Liver (tissue), 9 donors: Measurements from ENCODE around the gene GRIA3. TPM values are rescaled to one million over a fixed set of nuclear protein-coding genes. Genes with fewer than 3 reads are reported as not detected.

ENCODE experiments used
- DNase-seq: peaks from one replicate; pipeline ENCODE4 v3.0.0-alpha.2; 2017; ENCODE audit warnings: low spot score
- H3K27ac ChIP-seq, 2 donors: one replicate each; pipeline ENCODE4 v1.7.0; 2013; ENCODE audit warnings: inconsistent platforms in 2 of 2, low read length in 2 of 2, control low read depth in 1 of 2, low read depth in 1 of 2, mild to moderate bottlenecking in 1 of 2
- H3K27me3 ChIP-seq, 4 donors: one replicate each; pipeline versions ENCODE4 v1.6.1 to v1.7.0; 2013; ENCODE audit warnings: low read length in 3 of 4, inconsistent platforms in 1 of 4, mild to moderate bottlenecking in 1 of 4, moderate library complexity in 1 of 4; ENCODE audit not compliant: control insufficient read depth in 4 of 4, insufficient read depth in 4 of 4
- H3K36me3 ChIP-seq, 4 donors: one replicate each; pipeline versions ENCODE4 v1.6.1 to v1.7.0; 2013; ENCODE audit warnings: low read length in 3 of 4, mild to moderate bottlenecking in 3 of 4, low read depth in 1 of 4, moderate library complexity in 1 of 4; ENCODE audit not compliant: control insufficient read depth in 4 of 4, insufficient read depth in 3 of 4
- H3K4me1 ChIP-seq, 4 donors: one replicate each; pipeline versions ENCODE4 v1.6.1 to v1.7.0; 2013; ENCODE audit warnings: low read length in 3 of 4, mild to moderate bottlenecking in 3 of 4, moderate library complexity in 1 of 4; ENCODE audit not compliant: control insufficient read depth in 4 of 4, insufficient read depth in 4 of 4
- H3K4me3 ChIP-seq, 3 donors: one replicate each; pipeline versions ENCODE4 v1.6.1 to v1.7.0; 2013; ENCODE audit warnings: low read length in 3 of 3, control low read depth in 1 of 3, low read depth in 1 of 3, mild to moderate bottlenecking in 1 of 3
- H3K9ac ChIP-seq, 2 donors: one replicate each; pipeline ENCODE4 v1.7.0; 2013; ENCODE audit warnings: low read length in 2 of 2, mild to moderate bottlenecking in 2 of 2, moderate library complexity in 2 of 2, control low read depth in 1 of 2, low read depth in 1 of 2
- H3K9me3 ChIP-seq, 4 donors: one replicate each; pipeline versions ENCODE4 v1.6.1 to v1.7.0; 2013; ENCODE audit warnings: low read length in 3 of 4; ENCODE audit not compliant: control insufficient read depth in 4 of 4
- EGR1 ChIP-seq, 2 donors: IDR thresholded peaks; 2 replicates each; pipeline ENCODE4 v1.6.1; 2016 to 2018; ENCODE audit warnings: antibody characterized with exemption in 2 of 2, low read depth in 2 of 2
- FOXA1 ChIP-seq: IDR thresholded peaks from 2 replicates; pipeline ENCODE4 v1.6.1; 2016; ENCODE audit warnings: antibody characterized with exemption
- FOXA2 ChIP-seq: IDR thresholded peaks from 2 replicates; pipeline ENCODE4 v1.6.1; 2016; ENCODE audit warnings: antibody characterized with exemption
- GABPA ChIP-seq, 2 donors: IDR thresholded peaks in 1 of 2; conservative IDR thresholded peaks in 1 of 2; 2 replicates each; pipeline ENCODE4 v1.6.1; 2016; ENCODE audit warnings: antibody characterized with exemption in 2 of 2, mild to moderate bottlenecking in 1 of 2, moderate library complexity in 1 of 2
- HNF4A ChIP-seq, 2 donors: conservative IDR thresholded peaks; 2 replicates each; pipeline ENCODE4 v1.6.1; 2016; ENCODE audit warnings: antibody characterized with exemption in 2 of 2, mild to moderate bottlenecking in 2 of 2
- HNF4G ChIP-seq: IDR thresholded peaks from 2 replicates; pipeline ENCODE4 v1.6.1; 2016; ENCODE audit warnings: antibody characterized with exemption
- NR2F2 ChIP-seq: IDR thresholded peaks from 2 replicates; pipeline ENCODE4 v1.6.1; 2016; ENCODE audit warnings: antibody characterized with exemption
- RXRA ChIP-seq, 2 donors: IDR thresholded peaks; 2 replicates each; pipeline ENCODE4 v1.6.1; 2017 to 2018; ENCODE audit warnings: antibody characterized with exemption in 2 of 2, mild to moderate bottlenecking in 1 of 2
- SP1 ChIP-seq: IDR thresholded peaks from 2 replicates; pipeline ENCODE4 v1.6.1; 2018; ENCODE audit warnings: antibody characterized with exemption, mild to moderate bottlenecking
- TAF1 ChIP-seq: conservative IDR thresholded peaks from 2 replicates; pipeline ENCODE4 v1.6.1; 2016; ENCODE audit warnings: antibody characterized with exemption, mild to moderate bottlenecking
- YY1 ChIP-seq: IDR thresholded peaks from 2 replicates; pipeline ENCODE4 v1.6.1; 2016; ENCODE audit warnings: antibody characterized with exemption, mild to moderate bottlenecking
- WGBS: extraction: QIAGEN DNeasy Blood & Tissue Kit; methylation state at CpG from one replicate; pipeline ENCODE4 v1.1.7; 2013; 5-methylcytosine and 5-hydroxymethylcytosine counted together
- polyA plus RNA-seq, 2 donors: library from polyadenylated mRNA; stranded (reverse) in 1 of 2; unstranded in 1 of 2; fragments of 200-250 nt in 1 of 2; fragments of >200 nt in 1 of 2; fragmentation: Nextera tagmentation in 1 of 2; extraction: Ambion mirVana in 1 of 2; gene quantifications; one replicate each; pipeline versions ENCODE4 v1.2.1 to v1.2.3, GENCODE V29; 2013 to 2015
- total RNA-seq, 2 donors: library from RNA; depleted of rRNA; stranded (reverse); fragments of >200 nt; gene quantifications; one replicate each; pipeline ENCODE4 v1.2.3, GENCODE V29; 2014
- TF ChIP-seq, protein P1 (sequence below): fragments of 150-350 bp; IDR thresholded peaks from 2 replicates; pipeline ENCODE4 v1.5.1; 2017; ENCODE audit warnings: improper control_type of control experiment, low read depth, low read length; ENCODE audit not compliant: missing input control
- TF ChIP-seq, protein P2 (sequence below): IDR thresholded peaks from 2 replicates; pipeline ENCODE4 v1.6.1; 2016; ENCODE audit warnings: antibody characterized with exemption
- TF ChIP-seq, protein P3 (sequence below): IDR thresholded peaks from 2 replicates; pipeline ENCODE4 v1.6.1; 2016; ENCODE audit warnings: antibody characterized with exemption, mild to moderate bottlenecking
- TF ChIP-seq, protein P4 (sequence below): IDR thresholded peaks from 2 replicates; pipeline ENCODE4 v1.6.1; 2016; ENCODE audit warnings: antibody characterized with exemption
- donor health status: healthy.
- donor health status: healthy.
- donor health status: healthy.
- donor health status: healthy.
- donor health status: healthy.

The GRIA3 gene
- total and polyA plus RNA-seq, 4 donors: 1.5 to 3.4 (median 2.9) TPM

DNA sequence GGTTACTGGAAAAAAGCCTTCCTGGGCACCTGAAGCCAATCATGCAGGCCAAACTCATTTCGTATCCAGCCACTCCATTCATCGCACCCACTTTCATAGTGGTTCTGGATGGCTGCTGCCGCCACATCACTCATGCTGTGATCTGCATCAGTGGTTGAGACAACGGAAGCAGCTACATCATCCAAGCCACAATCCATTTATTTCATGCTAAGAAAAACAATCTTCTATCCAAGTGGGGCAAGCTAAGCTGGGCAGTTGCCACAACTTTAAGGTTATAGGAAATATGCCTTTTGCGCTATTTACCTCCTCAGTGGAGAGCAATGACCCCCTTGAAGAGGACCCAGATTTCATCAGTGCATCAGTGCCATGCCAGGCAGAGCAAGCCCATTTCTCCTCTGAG is 124.6 kb downstream of the GRIA3 start:
- Histone ChIP-seq H3K9ac (no peak overlapping the region), H3K4me3 (no peak overlapping the region), H3K9me3 (no peaks in the 10 kb centered on the region), H3K27ac (no peak overlapping the region), H3K36me3 (no peaks in the 10 kb centered on the region), H3K27me3 (no peaks in the 10 kb centered on the region), H3K4me1 (no peaks in the 10 kb centered on the region)
- no peak for DNase-seq
- TF ChIP-seq EGR1 (IDR thresholded peaks at IDR 0.05; ENCODE audit: low read depth in 2 of 2) (no peak), FOXA2 (no peak), RXRA (IDR thresholded peaks at IDR 0.05) (no peak), NR2F2 (no peak), HNF4A (conservative IDR thresholded peaks at IDR 0.05) (no peak), SP1 (no peak), HNF4G (no peak), FOXA1 (no peak)
- TF ChIP-seq, protein P1, sequence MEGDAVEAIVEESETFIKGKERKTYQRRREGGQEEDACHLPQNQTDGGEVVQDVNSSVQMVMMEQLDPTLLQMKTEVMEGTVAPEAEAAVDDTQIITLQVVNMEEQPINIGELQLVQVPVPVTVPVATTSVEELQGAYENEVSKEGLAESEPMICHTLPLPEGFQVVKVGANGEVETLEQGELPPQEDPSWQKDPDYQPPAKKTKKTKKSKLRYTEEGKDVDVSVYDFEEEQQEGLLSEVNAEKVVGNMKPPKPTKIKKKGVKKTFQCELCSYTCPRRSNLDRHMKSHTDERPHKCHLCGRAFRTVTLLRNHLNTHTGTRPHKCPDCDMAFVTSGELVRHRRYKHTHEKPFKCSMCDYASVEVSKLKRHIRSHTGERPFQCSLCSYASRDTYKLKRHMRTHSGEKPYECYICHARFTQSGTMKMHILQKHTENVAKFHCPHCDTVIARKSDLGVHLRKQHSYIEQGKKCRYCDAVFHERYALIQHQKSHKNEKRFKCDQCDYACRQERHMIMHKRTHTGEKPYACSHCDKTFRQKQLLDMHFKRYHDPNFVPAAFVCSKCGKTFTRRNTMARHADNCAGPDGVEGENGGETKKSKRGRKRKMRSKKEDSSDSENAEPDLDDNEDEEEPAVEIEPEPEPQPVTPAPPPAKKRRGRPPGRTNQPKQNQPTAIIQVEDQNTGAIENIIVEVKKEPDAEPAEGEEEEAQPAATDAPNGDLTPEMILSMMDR: no peak
- TF ChIP-seq, protein P2, sequence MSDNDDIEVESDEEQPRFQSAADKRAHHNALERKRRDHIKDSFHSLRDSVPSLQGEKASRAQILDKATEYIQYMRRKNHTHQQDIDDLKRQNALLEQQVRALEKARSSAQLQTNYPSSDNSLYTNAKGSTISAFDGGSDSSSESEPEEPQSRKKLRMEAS: no peak
- 90% methylated on average over 5 of the region's 5 CpGs for WGBS

DNA sequence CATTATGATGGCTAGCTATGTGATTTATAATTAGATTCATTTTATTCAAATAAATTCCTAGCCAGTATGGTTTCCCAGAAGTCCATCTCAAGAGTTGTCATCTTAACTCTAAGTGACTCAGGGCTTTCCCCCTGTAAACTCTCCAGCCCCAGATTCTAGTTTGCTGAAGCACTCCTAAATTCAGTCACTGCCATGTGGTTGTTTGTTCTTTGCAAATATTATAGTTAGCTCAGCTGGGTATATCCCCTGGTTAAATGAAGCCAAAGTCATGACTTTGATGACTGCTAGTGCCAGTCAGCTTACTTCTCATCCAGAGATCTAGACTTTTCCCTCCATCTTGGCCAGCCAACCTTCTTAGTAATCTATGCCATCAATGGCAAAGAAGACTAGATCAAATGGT is 126.0 kb downstream of the GRIA3 start:
- Histone ChIP-seq H3K4me1 (no peaks in the 10 kb centered on the region), H3K4me3 (no peak overlapping the region), H3K9ac (no peak overlapping the region), H3K27me3 (no peaks in the 10 kb centered on the region), H3K36me3 (no peaks in the 10 kb centered on the region), H3K9me3 (no peaks in the 10 kb centered on the region), H3K27ac (no peak overlapping the region)
- TF ChIP-seq TAF1 (no peak), GABPA (IDR thresholded peaks at IDR 0.05 in 1 of 2, conservative IDR thresholded peaks at IDR 0.05 in 1 of 2) (no peak), EGR1 (IDR thresholded peaks at IDR 0.05; ENCODE audit: low read depth in 2 of 2) (no peak), NR2F2 (no peak), YY1 (no peak), FOXA2 (no peak), RXRA (IDR thresholded peaks at IDR 0.05) (no peak)
- TF ChIP-seq, protein P3, sequence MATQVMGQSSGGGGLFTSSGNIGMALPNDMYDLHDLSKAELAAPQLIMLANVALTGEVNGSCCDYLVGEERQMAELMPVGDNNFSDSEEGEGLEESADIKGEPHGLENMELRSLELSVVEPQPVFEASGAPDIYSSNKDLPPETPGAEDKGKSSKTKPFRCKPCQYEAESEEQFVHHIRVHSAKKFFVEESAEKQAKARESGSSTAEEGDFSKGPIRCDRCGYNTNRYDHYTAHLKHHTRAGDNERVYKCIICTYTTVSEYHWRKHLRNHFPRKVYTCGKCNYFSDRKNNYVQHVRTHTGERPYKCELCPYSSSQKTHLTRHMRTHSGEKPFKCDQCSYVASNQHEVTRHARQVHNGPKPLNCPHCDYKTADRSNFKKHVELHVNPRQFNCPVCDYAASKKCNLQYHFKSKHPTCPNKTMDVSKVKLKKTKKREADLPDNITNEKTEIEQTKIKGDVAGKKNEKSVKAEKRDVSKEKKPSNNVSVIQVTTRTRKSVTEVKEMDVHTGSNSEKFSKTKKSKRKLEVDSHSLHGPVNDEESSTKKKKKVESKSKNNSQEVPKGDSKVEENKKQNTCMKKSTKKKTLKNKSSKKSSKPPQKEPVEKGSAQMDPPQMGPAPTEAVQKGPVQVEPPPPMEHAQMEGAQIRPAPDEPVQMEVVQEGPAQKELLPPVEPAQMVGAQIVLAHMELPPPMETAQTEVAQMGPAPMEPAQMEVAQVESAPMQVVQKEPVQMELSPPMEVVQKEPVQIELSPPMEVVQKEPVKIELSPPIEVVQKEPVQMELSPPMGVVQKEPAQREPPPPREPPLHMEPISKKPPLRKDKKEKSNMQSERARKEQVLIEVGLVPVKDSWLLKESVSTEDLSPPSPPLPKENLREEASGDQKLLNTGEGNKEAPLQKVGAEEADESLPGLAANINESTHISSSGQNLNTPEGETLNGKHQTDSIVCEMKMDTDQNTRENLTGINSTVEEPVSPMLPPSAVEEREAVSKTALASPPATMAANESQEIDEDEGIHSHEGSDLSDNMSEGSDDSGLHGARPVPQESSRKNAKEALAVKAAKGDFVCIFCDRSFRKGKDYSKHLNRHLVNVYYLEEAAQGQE: no peak
- TF ChIP-seq, protein P4, sequence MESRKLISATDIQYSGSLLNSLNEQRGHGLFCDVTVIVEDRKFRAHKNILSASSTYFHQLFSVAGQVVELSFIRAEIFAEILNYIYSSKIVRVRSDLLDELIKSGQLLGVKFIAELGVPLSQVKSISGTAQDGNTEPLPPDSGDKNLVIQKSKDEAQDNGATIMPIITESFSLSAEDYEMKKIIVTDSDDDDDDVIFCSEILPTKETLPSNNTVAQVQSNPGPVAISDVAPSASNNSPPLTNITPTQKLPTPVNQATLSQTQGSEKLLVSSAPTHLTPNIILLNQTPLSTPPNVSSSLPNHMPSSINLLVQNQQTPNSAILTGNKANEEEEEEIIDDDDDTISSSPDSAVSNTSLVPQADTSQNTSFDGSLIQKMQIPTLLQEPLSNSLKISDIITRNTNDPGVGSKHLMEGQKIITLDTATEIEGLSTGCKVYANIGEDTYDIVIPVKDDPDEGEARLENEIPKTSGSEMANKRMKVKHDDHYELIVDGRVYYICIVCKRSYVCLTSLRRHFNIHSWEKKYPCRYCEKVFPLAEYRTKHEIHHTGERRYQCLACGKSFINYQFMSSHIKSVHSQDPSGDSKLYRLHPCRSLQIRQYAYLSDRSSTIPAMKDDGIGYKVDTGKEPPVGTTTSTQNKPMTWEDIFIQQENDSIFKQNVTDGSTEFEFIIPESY: no peak
- no peak for DNase-seq
